ENCODE measurements around the gene PDK1.
A peak's percentile ranks its signal among the peaks of the same experiment; 100 is the strongest.
"Not testable (repeated sequence)": the region's sequence is repeated elsewhere in the genome, so short reads cannot be mapped to it uniquely, and the experiment has no call there.

PDK1 gene

GRCh38 chr2:172555522-172556283, at the start of gene PDK1:
Gene PDK1 (plus strand): TSS chr2:172556090. CDS start chr2:172556151, 61 bp downstream.
- peak; percentile 86 for DNase-seq (ENCODE audit: low read depth)

GRCh38 chr2:172507199-172507598, 48.7 kb upstream of the PDK1 start:
- DNase-seq (ENCODE audit: low read depth) = no peak

DNA sequence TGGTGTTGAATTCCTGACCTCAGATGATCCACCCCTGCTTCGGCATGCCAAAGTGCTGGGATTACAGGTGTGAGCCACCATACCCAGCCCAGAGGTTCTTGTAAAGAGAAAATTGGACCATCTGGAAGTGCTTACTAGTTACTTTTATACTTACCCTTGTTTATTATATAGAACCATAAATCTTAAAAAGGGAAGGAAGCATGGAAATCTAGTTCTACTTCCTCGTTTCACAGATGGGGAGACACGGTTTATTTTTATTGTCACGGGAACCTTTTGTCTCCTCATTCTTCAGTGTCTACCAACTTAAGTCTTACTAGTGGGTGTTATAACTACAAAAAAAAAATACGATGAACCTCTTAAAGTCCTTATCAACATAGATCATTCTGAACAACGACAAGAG, 45.8 kb upstream of the PDK1 start:
- DNase-seq (ENCODE audit: low read depth) = no peak

DNA sequence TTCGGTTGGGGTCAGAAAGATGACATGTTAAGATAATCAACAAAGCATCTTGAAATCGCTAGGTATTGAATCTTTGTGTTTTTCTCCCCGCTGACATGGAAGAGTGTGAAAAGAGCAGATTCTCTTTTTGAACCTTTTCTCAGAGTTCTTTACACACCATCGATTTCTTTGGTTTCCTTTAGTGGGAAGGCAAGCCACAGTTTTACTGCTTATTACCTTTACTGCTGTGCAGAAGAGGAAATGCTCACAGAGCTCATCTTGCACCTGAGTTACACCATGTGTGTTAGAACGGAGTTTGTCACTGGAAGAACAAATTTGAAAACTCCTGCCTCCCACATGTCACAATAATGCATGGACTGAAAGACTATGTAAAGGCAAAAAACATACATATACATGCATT, 45.3 kb upstream of the PDK1 start:
- DNase-seq (ENCODE audit: low read depth) = no peak

- DNase-seq (ENCODE audit: low read depth) = no peak
Measured at GRCh38 chr2:172512810-172513523, 42.9 kb upstream of the PDK1 start.

- no peak for DNase-seq (ENCODE audit: low read depth)
Measured at GRCh38 chr2:172513524-172513900, 42.4 kb upstream of the PDK1 start.

DNA sequence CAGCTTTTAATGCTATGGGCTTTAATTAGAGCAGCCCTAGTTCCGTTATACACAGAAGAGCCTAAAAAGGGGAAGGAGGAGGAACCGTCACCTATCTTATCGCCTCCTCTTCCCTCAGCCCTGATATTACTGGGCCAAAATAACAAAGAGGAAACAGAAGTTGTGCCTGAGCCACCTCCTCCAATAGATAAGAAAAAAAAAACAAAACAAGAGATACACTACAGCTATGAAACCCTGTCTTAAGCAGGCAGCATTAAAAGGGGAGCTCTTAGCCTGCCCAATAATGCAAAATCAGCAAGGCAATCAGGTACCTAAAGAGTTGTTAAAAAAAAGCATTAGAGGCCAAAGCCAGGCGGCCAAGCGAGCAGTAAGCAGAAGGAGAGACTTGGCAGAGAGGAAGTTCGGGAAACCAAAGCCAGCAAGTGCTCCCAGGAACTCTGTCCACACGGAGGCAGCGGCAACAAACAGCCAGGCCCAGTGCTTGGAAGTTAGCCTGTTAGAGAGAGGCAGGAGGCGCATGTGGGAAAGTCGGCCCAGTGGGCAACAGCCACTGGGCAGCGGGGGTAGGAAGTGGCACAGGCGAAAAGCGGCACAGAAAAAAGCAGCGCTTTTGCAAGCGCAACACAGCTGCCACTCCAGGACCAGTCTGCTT, 41.8 kb upstream of the PDK1 start:
- DNase-seq (ENCODE audit: low read depth) = no peak

- DNase-seq (ENCODE audit: low read depth) = no peak
Measured at GRCh38 chr2:172516299-172516698, 39.6 kb upstream of the PDK1 start.

DNA sequence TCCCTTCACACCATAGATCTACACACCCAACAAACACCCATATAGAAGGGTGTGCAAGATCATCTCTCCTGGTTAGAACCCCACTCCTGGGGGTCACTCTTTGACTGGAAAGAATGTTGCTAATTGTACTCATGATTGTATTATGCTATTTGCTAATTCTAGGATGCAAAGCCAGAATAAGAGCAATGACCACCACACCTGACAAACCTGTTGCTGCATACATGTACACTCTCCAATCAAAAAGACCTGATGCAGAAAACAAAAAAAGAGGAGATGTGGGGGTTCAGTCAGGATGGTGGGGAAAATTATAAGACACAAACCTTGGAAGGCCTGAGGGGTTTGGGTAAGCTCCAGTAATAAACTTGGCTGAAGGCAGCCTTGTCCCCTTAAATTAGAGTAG, 36.9 kb upstream of the PDK1 start:
- no peak for DNase-seq (ENCODE audit: low read depth)

DNA sequence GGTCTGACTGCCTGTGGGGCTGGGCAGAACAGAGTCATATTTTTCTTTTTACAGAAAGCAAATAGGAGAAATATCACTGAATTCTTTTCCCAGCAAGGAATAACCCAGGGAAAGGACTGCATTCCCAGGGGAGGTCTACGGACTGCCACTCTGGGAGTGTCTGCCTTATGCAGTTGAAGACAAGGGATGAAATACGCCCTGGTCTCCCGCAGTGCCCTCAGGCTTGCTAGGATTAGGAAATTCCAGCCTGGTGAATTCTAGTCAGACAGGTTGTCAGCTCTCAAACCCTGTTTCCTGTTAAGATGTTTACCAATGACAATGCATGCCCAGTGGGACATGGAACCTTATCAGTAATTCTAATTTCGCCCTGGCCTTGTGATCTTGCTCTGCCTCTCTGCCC, 30.3 kb upstream of the PDK1 start:
- DNase-seq (ENCODE audit: low read depth) = no peak

DNA sequence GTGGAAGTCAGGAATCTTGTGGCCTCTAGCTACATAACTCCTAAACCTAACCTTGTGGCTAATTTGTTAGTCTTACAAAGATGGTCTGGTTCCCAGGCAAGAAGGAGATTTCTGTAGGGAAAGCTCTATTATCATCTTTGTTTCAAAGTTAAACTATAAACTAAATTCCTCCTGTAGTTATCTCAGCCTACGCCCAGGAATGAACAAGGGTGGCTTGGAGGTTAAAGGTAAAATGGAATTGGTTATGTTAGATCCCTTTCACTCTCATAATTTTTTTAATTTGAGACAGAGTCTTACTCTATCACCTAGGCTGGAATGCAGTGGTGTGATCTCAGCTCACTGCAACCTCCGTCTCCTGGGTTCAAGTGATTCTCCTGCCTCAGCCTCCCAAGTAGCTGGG, 24.6 kb upstream of the PDK1 start:
- no peak for DNase-seq (ENCODE audit: low read depth)

DNA sequence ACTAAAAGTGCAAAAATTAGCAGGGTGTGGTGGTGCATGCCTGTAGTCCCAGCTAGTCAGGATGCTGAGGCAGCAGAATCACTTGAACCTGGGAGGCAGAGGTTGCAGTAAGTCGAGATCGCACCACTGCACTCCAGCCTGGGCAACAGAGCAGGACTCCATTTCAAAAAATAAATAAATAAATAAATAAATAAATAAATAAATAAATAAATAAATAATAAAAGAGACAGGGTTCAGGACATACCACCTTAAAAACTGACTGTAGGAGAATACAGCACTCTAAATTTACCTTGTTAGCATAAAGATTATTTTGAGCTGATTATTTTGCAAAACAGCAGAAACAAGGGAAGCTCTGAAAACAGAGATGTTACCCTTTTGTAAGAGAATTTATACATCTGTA, 23.4 kb upstream of the PDK1 start:
- DNase-seq (ENCODE audit: low read depth) = not testable (repeated sequence)

DNA sequence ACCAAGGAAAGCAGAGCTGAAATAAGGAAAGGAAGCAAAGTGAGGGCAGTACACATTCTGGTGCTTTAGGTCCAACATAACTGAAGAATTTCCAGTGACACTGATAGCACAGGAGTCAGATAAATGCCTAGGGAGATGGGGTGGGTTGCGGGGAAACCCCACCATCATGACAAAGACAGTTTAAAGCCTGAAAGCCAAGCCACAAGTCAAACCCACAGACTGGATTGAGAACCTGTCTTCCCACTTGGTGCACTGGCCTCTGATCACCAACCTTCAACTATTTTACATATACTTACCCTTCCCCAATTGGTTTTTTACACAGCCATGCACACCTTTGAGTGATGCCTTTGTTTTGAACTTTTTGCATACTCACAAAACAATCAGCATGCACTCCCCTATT, 22.2 kb upstream of the PDK1 start:
- DNase-seq (ENCODE audit: low read depth) = no peak

DNA sequence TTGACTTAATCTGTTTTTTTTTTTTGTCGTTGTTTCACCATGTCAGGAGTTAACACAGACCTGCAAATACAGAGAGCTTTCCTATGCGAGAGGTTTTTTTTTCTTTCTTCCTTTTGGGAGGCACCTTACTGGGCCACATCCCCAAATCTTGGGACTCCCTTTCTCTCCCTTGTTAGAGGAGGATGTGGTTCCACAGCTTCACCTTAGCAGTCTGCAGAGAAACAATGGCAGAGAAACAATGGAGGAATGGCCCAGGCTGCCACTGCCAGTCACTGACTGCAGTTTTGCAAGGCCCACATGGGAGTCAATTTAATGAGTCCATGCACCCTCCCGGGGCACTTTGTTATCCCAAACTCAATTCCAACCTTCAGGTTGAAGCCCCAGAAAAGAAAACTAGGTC, 20.8 kb upstream of the PDK1 start:
- DNase-seq (ENCODE audit: low read depth) = no peak

DNA sequence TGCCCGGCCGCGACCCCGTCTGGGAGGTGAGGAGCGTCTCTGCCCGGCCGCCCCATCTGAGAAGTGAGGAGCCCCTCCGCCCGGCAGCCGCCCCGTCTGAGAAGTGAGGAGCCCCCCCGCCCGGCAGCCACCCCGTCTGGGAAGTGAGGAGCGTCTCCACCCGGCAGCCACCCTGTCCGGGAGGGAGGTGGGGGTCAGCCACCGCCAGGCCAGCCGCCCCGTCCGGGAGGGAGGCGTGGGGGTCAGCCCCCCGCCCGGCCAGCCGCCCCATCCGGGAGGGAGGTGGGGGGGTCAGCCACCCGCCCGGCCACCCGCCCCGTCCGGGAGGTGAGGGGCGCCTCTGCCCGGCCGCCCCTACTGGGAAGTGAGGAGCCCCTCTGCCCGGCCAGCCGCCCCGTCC, 18.0 kb upstream of the PDK1 start:
- DNase-seq (ENCODE audit: low read depth) = not testable (repeated sequence)

GRCh38 chr2:172539767-172540166, 16.1 kb upstream of the PDK1 start:
- DNase-seq (ENCODE audit: low read depth) = no peak

DNA sequence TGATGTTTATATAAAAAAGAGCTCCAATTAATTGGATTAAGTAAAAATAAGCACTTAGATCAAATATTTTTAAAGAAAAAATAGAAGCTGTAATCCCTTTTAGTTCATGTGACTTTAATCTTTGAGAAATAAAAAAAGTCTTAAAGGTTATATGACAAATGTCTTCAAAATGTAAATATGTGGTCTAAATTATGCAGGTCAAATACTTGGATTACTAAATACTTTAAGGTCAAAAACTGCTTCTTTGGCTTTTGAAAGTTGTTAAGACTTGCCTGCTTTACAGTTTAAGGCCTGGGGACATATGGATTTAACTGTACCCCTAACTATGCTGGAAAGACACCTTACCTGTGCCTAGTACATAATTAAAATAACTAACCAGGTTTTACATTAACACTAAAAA, 15.5 kb upstream of the PDK1 start:
- no peak for DNase-seq (ENCODE audit: low read depth)

DNA sequence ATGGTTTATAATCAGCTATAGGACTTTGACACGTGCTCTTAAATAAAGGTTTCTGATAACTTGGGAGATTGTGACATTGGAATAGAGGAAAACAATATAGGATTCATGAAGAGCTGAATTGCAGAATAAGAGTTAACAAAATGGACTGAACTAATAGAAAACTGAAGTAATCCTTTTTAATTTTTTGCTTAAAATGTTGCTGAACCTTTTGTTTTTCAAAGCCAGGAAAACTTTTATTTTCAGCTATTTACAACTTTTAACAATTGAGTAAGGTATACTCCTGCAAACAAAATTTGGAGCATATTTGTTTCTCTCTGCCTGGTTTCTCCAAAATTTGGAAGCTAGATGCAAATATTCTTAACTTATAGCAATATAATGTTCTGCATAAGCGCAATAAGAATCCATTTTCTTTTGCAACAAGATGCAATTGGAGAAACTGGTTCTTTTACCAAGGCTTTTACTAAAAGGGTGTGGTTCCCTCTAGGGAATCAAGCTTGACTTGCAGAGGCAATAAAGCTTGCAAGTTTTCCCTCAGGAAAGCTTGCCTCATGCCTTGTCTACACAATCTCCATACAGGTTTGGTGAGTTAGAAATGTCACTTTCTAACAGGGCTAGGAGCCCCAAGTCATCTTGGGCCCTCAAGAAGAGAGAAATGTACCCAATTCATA, 10.3 kb upstream of the PDK1 start:
- no peak for DNase-seq (ENCODE audit: low read depth)

- no peak for DNase-seq (ENCODE audit: low read depth)
Measured at GRCh38 chr2:172549131-172549530, 6.8 kb upstream of the PDK1 start.

DNA sequence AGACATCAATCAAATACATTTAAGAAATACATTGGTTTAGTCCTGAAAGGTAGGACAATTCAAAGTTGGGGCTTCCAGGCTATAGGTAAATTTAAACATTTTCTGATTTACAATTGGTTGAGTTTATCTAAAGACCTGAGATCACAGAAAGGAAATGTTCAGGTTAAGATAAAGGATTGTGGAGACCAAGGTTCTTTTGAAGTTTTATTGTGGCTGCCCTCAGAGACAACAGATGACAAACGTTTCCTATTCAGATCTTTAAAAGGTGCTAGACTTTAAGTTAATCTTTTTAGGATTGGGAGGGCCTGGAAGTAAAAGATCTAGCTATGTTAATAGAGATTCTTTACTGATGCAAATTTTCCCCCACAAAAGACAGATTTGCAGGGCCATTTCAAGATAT, 6.1 kb upstream of the PDK1 start:
- not testable (repeated sequence) for DNase-seq (ENCODE audit: low read depth)

GRCh38 chr2:172550419-172550818, 5.5 kb upstream of the PDK1 start:
- no peak for DNase-seq (ENCODE audit: low read depth)

GRCh38 chr2:172551271-172551670, 4.6 kb upstream of the PDK1 start:
- no peak for DNase-seq (ENCODE audit: low read depth)
